ENCODE data around the gene UBE2F. TPM values are rescaled to one million over a fixed set of nuclear protein-coding genes. Genes with fewer than 3 reads are reported as not detected.

UBE2F gene
- total and polyA plus RNA-seq, 2 experiments from 2014 or later, result 52.8 to 66.7 TPM

DNA sequence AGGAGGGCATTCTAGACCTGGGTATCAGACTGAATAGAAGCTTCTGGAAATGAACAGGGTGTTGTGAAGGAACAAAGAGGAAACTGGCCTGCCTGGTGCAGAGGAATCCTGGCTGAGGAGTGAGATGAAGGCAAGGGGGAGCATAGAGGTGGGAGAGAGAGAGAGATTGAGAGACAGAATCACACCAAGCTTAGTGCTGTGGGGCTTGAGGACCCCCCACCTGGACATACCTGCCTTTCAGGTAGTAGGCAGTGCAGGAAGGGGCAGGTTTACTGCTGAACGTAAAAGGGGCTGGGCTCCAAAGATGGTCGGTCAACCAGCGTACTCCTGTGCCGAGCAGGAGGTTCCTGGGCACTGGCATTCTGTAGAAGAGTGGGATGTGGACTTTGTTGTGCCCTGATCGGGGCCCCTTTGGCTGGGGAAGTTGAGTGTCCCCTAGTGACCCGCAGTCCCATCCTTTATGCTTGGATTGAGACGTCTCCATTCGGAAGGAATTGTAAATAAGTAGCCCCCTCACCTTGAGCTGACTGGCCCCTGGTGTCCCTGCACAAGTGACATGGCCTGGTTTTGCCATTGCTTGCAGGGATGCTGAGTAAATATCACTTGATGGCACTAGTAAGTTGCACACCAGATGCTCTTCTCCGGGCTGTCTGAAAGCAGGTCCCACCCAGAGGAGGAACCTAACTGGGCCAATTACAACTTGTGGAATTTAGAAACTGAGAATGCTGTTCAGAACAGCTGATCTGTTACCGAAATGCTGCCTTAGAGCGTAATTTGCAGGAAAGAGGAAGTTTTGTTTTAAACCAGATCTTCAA, 1.4 kb downstream of the UBE2F start:
- no peaks in the 10 kb centered on the region for H3K9me3 ChIP-seq (ENCODE audit: low read depth)
- no peaks in the 10 kb centered on the region for H3K9me2 ChIP-seq (replicated peaks; ENCODE audit: insufficient read depth)
- H2AFZ ChIP-seq, result no peak overlapping the region
- DNase-seq (ENCODE audit: low spot score), result peak; percentile 50
- TF ChIP-seq CTCF (IDR thresholded peaks at IDR 0.05; ENCODE audit: poor library complexity), result no peak
- TF ChIP-seq EZH2 (IDR thresholded peaks at IDR 0.05; ENCODE audit: borderline replicate concordance), result no peak
- TF ChIP-seq EZH2phosphoT487 (IDR thresholded peaks at IDR 0.05; ENCODE audit: low read depth, severe bottlenecking, unreplicated experiment), result no peak
- peaks cover 15% of the 10 kb centered on the region for H3K4me1 ChIP-seq (ENCODE audit: insufficient read depth)
- no peaks in the 10 kb centered on the region for H3K27me3 ChIP-seq
- H3K4me3 ChIP-seq, result peak overlapping the region; percentile 60
- peak overlapping the region; percentile 41 for H3K27ac ChIP-seq
- peaks cover 32% of the 10 kb centered on the region for H4K20me1 ChIP-seq (ENCODE audit: insufficient read depth, poor library complexity, severe bottlenecking)
- peak overlapping the region; percentile 98 for H3K4me2 ChIP-seq
- H3K36me3 ChIP-seq (replicated peaks; ENCODE audit: insufficient read depth, low read depth), result no peaks in the 10 kb centered on the region
- H3K79me2 ChIP-seq, result peaks cover 59% of the 10 kb centered on the region
- 56% methylated on average over 11 of the region's 11 CpGs for WGBS (ENCODE audit: low lambda C conversion rate, missing lambda C conversion rate)

GRCh38 chr2:237971661-237972060, 4.8 kb downstream of the UBE2F start:
- Histone ChIP-seq H3K9me2 (replicated peaks; ENCODE audit: insufficient read depth) (no peaks in the 10 kb centered on the region), H3K4me1 (ENCODE audit: insufficient read depth) (peaks cover 15% of the 10 kb centered on the region), H2AFZ (no peak overlapping the region), H3K27ac (no peak overlapping the region), H4K20me1 (ENCODE audit: insufficient read depth, poor library complexity, severe bottlenecking) (peaks cover 32% of the 10 kb centered on the region), H3K9me3 (ENCODE audit: low read depth) (no peaks in the 10 kb centered on the region), H3K4me2 (no peak overlapping the region), H3K4me3 (no peak overlapping the region), H3K36me3 (replicated peaks; ENCODE audit: insufficient read depth, low read depth) (no peaks in the 10 kb centered on the region), H3K27me3 (no peaks in the 10 kb centered on the region), H3K79me2 (peaks cover 89% of the 10 kb centered on the region)
- TF ChIP-seq EZH2phosphoT487 (IDR thresholded peaks at IDR 0.05; ENCODE audit: low read depth, severe bottlenecking, unreplicated experiment) (no peak), CTCF (IDR thresholded peaks at IDR 0.05; ENCODE audit: poor library complexity) (no peak), EZH2 (IDR thresholded peaks at IDR 0.05; ENCODE audit: borderline replicate concordance) (no peak)
- WGBS (ENCODE audit: low lambda C conversion rate, missing lambda C conversion rate), result 63% methylated on average over 4 of the region's 4 CpGs
- no peak for DNase-seq (ENCODE audit: low spot score)

DNA sequence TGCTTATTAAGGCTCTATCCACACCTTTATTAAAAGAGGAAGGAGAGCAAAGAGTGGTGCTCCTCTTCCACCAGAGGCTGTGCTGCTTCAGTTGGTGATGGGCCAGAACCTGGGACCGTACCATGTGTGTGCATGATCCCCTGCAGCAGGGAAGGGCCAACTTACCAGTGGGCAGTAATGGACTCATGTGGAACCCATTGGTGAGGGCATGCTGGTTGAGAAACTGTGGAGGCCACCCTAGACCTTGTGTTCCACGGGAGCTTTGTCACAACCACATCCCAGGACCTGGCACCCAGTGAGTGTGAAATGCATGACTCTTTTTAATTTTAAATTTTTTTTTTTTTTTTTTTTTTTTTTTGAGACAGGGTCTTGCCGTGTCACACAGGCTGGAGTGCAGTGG, 5.4 kb downstream of the UBE2F start:
- Histone ChIP-seq H3K36me3 (replicated peaks; ENCODE audit: insufficient read depth, low read depth) (no peaks in the 10 kb centered on the region), H3K79me2 (peaks cover 95% of the 10 kb centered on the region), H3K4me2 (no peak overlapping the region), H3K27me3 (no peaks in the 10 kb centered on the region), H2AFZ (no peak overlapping the region), H3K27ac (no peak overlapping the region), H3K4me1 (ENCODE audit: insufficient read depth) (peaks cover 15% of the 10 kb centered on the region), H3K4me3 (no peak overlapping the region), H4K20me1 (ENCODE audit: insufficient read depth, poor library complexity, severe bottlenecking) (peaks cover 37% of the 10 kb centered on the region), H3K9me3 (ENCODE audit: low read depth) (no peaks in the 10 kb centered on the region), H3K9me2 (replicated peaks; ENCODE audit: insufficient read depth) (no peaks in the 10 kb centered on the region)
- 93% methylated on average over 3 of the region's 3 CpGs for WGBS (ENCODE audit: low lambda C conversion rate, missing lambda C conversion rate)
- TF ChIP-seq EZH2 (IDR thresholded peaks at IDR 0.05; ENCODE audit: borderline replicate concordance) (no peak), EZH2phosphoT487 (IDR thresholded peaks at IDR 0.05; ENCODE audit: low read depth, severe bottlenecking, unreplicated experiment) (no peak), CTCF (IDR thresholded peaks at IDR 0.05; ENCODE audit: poor library complexity) (no peak)
- DNase-seq (ENCODE audit: low spot score), result no peak
